ENCODE results near the gene PCBP3.

DNA sequence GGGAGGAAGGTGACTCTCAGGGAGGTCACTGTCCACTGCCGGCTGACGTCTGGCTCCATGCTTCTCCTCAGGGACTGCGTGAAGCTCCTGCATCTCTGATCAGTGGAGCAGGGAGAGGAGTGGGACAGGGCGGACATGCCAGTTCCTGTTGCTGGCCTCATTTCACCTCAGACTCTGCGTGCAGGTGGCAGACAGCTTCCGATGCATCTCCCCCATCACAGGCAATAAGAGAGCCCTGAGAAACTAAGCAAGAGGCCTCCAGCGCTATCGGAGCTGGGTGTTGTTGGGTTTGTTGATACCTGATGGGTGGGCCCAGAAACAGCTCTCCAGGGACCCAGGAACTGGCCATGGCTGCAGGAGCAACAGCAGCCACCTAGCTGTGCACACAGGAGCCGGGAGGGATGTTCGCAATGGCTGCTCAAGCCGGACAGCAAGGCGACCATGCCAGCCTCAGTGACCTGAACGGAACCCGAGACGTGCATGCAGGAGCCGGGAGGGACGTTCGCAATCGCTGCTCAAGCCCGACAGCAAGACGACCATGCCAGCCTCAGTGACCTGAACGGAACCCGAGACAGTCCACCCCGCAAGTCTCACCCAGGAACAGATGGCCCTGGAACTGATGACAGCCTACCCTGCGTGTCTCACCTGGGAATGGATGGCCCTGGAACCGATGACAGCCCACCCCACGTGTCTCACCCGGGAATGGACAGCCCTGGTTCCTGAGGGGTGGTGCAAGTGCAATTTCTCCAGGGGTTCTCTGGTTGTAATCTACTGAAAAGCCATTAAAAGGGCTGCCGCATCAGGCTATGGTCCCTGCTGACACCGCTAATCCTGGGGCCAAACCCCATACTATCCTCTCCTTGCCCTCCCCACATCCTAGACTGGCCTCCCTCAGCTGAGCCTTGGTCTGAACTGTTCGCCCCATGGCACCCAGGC is 14.2 kb upstream of the PCBP3 start:
- no peak for TF ChIP-seq ZNF274 (IDR thresholded peaks at IDR 0.05; ENCODE audit: low read depth, low read length)
- TF ChIP-seq SUZ12 (IDR thresholded peaks at IDR 0.05; ENCODE audit: extremely low read depth, insufficient read depth, insufficient read length) = no peak
- no peak for TF ChIP-seq YY1 (IDR thresholded peaks at IDR 0.05; ENCODE audit: insufficient read depth, insufficient read length)
